ENCODE measurements around the gene GRB10.
"Not testable (repeated sequence)": the region's sequence is repeated elsewhere in the genome, so short reads cannot be mapped to it uniquely, and the experiment has no call there.

GRB10 gene

DNA sequence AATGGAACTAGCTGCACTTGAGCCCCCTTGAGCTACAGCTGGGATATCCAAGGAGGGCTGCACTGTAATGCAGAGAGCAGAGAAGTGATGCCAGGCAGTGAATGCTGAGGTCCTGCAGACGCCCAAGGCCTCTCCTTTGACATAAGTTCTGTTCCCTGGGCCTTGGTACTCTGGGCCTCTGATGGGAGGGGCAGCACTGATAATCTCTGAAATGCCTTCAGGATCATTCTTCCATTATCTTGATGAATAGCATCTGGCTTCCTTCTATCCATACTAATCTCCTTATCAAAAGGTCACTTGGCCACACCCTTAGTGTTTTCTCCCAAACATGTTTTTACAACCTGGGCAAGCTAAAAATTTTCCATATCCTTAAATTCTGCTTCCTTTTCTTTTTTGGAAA, 6.9 kb downstream of the GRB10 start:
- no peak for DNase-seq

- DNase-seq: no peak
Observed at GRCh38 chr7:50775231-50775630, 7.5 kb downstream of the GRB10 start.

GRCh38 chr7:50774319-50774718, 8.4 kb downstream of the GRB10 start:
- no peak for DNase-seq

GRCh38 chr7:50773071-50773470, 9.6 kb downstream of the GRB10 start:
- DNase-seq: not testable (repeated sequence)

DNA sequence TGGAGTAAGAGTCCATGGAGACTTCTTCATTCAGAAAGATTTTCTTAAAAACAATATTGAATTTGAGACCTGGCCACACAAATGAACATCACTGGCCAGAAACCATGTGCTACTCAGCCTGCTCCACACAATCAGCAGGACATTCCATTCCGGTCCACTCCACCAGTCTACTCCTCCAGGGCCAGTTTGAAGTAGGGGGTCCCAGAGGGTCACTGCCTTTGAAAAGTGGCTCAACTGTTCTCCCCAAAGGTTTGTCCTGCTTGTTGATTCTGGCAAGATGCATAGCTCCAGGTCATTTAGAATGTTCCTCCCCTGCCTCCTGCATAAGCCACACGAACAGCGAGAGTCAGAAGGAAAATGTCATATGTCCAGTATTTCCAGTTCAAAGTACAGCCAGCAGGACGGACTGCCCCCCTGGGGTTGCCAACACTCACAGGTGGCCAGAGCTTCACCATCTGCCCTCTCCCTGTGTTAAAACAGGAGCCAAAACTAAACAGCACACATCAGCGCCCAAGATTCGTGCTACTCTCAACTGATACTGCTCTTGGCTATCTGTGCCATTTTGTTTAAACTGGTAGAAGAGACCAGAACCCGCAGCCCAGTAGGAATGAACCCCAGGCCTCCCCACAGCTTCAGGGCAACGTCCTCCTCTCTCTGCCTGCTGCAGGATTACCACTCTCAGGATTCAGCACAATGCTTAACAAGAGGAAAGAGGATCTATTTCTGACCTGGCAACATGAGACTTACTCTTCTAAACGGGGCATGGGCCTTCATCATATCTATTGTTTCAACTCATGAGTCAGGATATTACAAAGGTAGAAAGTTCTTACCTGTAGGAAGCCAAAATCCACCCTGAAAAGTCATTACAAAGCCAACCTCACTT, 11.3 kb downstream of the GRB10 start:
- no peak for DNase-seq

DNA sequence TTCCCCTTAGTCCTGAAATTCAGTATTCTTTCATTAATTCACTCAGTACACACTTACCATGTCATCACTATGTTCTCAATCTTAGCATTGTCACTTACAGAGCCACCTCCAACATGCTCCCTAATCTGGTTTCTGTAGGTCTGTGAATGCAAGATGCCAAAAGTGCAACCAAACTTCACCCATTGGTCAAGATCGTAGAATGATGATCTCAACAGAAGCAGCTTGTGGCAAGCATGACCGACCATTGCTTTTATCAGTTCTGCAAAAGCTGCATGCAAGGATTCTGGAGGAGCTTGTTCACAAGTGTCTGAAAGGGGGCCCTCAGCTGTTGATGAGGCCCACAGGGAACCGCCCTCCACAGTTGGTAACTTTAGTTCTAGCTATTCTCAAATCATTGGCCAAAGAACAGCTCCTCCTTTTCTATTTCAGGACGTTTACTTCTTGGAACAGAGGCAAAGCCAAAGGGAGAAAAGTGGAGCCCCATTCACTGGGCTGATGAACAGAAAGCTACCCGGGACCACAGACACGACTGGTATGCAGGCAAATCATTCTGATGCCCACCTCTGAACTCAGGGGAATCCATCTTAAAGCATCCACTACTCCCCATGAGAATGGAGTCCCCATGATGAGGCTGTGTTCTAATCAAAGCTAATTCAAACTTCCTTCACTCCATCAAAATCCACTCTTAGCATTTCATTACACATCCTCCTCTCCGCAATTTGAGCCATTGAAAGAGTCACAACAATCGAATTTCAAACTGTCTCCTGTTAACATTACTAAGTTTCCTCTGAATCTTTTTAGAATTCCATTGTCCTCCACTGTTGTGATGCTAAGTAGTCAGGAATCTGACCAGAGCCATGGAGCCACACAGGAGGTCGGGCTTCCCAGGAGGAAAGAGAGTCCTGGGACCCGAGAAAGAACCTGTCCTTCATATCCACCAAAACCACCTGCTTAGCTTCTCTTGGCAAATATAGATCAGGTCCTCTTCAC, 13.9 kb downstream of the GRB10 start:
- DNase-seq: no peak

GRCh38 chr7:50766849-50767207, 15.9 kb downstream of the GRB10 start:
- DNase-seq: no peak

DNA sequence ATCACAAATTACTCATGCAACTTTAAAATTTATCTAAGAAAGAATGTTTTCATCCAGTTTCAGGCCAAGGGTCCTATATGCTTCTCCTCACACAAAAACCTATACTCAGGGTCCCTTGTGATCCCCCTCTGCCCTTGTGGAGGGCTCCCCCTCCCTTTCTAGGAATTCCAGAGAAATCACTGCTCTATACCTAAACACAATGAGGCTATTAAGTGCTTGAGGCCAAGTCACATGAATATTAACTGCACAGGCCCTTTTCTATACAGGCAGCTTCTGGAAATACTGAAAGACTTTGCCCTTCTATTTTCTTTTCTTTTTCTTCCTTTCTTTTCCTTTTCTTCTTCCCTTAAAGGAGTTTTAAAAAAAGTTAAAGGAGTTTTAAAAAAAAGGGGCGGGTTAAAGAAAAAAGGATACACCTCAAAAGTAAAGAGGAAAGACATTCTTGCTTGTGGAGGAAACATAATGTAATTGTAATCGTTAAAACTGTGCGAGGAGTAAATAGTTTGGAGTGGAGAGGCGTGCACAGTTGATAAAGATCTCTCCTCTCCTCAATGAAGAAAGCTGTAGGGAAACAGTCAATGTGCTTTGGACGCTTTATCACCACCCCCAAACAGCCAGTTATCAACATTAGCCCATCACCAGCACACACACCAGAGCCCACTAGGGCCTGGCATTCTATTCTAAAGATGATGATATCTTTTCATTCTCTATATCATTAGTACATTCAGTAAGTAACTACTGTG, 16.4 kb downstream of the GRB10 start:
- DNase-seq: no peak

GRCh38 chr7:50762337-50762736, 20.4 kb downstream of the GRB10 start:
- no peak for DNase-seq

- DNase-seq: no peak
Observed at GRCh38 chr7:50761713-50762112, 21.0 kb downstream of the GRB10 start.

GRCh38 chr7:50757703-50758390, 24.8 kb downstream of the GRB10 start:
- no peak for DNase-seq

DNA sequence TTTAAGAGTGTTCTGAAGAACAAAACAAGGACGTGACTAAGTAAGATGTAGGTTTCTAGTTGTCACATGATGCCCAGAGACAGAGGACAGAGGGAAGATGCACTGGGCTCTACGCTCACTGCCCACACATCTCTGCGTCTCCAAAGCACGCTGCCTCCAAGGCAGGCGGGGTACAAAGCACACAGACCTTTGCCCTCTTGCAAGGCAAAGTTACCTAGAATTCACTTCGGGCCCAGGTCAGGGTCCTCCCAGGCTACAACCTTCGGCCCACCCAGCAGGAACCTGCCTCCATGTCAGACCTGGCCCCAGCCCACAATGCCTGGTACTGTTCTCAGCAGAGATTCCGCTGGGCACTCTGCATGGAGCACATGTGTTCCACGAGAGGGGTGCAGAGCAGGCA, 26.5 kb downstream of the GRB10 start:
- no peak for DNase-seq

DNA sequence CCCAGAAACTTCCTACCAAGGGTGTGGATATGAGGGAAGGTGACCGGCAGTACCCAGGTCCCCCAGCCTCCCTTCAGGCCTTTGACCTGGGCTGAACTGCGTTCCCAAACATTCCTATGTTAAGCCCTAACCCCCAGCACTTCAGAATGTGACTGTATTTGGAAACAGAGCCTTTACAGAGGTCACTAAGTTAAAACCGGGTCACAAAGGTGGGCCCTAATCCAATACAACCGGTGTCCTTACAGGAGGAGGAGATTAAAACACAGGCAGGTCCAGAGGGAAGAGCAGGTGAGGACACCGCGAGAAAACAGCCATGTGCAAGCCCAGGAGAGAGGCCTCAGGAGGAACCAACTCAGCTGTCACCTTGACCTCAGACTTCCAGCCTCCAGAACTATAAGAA, 28.0 kb downstream of the GRB10 start:
- no peak for DNase-seq

GRCh38 chr7:50754241-50754640, 28.5 kb downstream of the GRB10 start:
- DNase-seq: no peak

DNA sequence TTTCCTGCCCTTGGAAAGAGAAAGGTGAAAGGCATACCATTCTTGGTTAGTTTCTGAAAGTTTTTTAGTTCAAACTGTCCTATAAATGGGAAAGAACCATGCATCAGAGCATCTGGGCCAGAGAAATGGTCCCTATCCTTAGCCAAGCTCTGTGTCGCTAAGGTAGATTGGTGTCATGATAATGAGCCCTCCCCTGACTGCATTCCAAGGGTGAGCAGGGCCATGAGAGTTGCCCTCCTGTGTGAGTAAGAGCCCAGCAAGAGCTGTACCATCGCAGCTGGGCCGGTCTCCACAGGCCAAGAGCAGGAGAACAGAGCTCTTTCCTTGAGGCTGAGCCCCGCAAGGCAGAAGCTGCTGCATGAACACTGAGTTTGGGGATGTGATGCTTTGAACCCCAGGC, 30.3 kb downstream of the GRB10 start:
- no peak for DNase-seq

GRCh38 chr7:50751146-50751545, 31.6 kb downstream of the GRB10 start:
- DNase-seq: no peak

DNA sequence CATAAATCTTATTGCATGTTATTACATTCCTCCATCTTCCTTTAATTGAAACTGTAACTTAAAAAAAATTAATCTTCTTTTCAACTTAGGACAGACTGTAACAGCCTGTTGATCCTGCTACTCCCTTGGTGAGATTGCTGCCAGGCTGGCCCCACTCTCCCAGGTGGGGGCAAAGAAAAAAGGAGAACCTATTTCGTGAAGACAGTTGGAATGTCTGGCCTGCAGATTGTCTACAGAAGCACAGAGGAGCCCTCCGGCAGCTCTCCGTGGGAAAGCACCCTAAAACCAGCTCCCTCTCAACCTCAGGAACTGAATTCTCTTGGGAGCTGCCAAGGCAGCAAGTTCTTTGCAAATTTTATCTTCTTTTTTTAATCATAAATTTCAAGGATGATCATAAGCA, 32.8 kb downstream of the GRB10 start:
- DNase-seq: no peak

GRCh38 chr7:50748472-50748871, 34.2 kb downstream of the GRB10 start:
- DNase-seq: no peak

DNA sequence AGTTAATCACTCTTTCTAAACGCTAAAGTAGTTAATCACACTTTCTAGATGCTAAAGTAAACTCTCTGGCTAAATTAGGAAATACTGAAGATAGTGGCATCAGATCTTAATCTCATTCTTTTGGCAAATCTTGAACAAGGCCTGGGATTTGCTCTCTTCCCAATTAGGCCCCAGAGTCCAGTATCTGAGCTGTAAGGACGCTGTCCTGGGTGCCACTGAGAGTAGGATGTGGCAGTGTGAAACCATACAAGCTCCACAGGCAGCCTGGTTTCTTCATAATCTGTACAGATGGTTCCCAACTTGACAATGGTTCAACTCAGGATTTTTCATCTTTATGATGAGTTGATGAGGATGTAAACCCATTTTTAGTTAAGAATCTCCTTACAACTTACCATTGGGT, 36.9 kb downstream of the GRB10 start:
- DNase-seq: no peak

- DNase-seq: no peak
Observed at GRCh38 chr7:50745336-50745735, 37.4 kb downstream of the GRB10 start.

DNA sequence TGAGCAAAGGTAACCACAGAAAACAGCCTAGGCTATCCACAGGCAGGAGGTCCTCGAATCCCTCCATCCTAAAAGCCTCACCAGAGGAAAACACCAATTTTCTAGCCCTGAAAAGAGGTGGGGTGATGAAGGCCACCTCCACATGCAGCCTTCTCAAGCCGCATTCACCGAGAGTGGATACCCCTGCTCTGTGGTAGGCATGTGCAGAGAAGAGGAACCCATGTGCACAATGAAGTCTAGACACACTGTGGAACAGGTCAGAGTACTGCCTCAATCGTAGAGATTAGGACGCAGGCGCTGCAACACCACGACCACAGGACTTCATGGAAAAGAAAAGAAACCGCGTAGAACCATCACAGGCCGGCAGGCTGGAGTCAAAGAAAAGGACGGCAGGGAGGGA, 38.8 kb downstream of the GRB10 start:
- DNase-seq: no peak

DNA sequence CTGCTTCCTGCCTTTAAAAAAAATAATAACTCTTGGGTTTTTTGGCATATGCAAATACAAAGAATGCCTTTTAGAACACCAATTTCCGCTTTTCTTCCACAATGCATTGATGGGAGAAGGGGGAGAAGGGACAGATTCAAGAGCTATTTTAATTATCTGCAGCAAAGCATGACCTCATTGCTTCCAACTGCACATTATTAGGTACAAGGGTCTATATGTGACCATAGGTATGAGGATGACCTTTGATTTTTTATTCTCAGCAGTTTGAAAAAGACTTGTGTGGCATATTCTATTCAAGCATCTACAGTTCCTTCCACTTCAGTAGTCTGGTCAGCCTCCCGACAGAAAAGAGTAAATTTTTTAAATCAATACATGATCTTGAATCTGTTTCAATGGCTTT, 39.7 kb downstream of the GRB10 start:
- DNase-seq: no peak

DNA sequence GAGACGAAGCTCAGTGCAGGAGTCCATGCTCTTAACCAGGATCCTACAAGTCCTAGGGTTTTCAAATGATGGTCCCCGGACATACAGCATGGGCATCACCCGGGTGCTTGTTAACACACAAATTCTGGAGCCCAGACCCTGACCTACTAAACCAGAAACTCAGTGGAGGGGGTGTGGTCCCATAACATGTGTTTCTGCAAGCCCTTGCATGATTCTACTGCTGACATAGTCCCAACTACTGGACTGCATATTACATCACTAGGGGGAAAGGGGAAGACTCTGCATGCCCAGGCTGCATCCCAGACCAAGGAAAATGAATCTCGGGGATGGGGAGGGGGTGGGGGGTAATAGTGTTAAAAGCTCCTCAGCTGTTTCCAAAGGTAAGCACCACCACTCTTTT, 40.3 kb downstream of the GRB10 start:
- DNase-seq: no peak

Data from NCI-H2107 (cell line).